SK-N-SH (cell line): ENCODE results near the gene TNFRSF21. TPM values are rescaled to one million over a fixed set of nuclear protein-coding genes. Genes with fewer than 3 reads are reported as not detected.

ENCODE experiments used
- CTCF ChIA-PET: fragments of 300-600, 350-600 bp; formaldehyde crosslinking; extraction: SDS; loops from one replicate; lab custom pipeline; 2021; lab: Yijun Ruan, JAX
- POLR2A ChIA-PET: fragments of 350-600 bp; sonication (Branson Sonifier 250); formaldehyde crosslinking; extraction: SDS; loops from one replicate; lab custom pipeline; 2020; ENCODE audit warnings: antibody characterized with exemption, inconsistent platforms; lab: Yijun Ruan, JAX
- DNase-seq: peaks from one replicate; pipeline ENCODE4 v3.0.0; 2012
- H2AFZ ChIP-seq: fragments of 200-600 bp; sonication (generic); 2 replicates; pipeline ENCODE4 v1.8.1; 2016; ENCODE audit warnings: antibody characterized with exemption, mild to moderate bottlenecking, low read depth
- H3F3A ChIP-seq: fragments of 200-600 bp; sonication (generic); replicated peaks from 2 replicates; pipeline ENCODE3; 2016; ENCODE audit warnings: antibody characterized with exemption, mild to moderate bottlenecking; ENCODE audit not compliant: insufficient read depth
- H3K27ac ChIP-seq, 2 experiments: fragments of 200-500 bp in 1 of 2; fragments of 200-600 bp in 1 of 2; sonication (Bioruptor generic) in 1 of 2; sonication (generic), shearing (Covaris generic) in 1 of 2; 2 replicates each; pipeline versions ENCODE4 v1.5.1 to v1.6.1; 2014 to 2016; ENCODE audit warnings: low read depth in 2 of 2, inconsistent platforms in 1 of 2, low read length in 1 of 2, mild to moderate bottlenecking in 1 of 2, mixed read lengths in 1 of 2
- H3K27me3 ChIP-seq: fragments of 200-600 bp; sonication (generic), shearing (Covaris generic); 2 replicates; pipeline ENCODE4 v1.6.1; 2016; ENCODE audit warnings: mixed run types; ENCODE audit not compliant: insufficient read depth
- H3K36me3 ChIP-seq, 2 experiments: fragments of 200-500 bp in 1 of 2; fragments of 200-600 bp in 1 of 2; sonication (Bioruptor generic) in 1 of 2; sonication (generic) in 1 of 2; replicated peaks in 1 of 2; 2 replicates each; pipeline versions ENCODE3 to v1.5.1; 2014 to 2016; ENCODE audit warnings: low read length in 1 of 2, mild to moderate bottlenecking in 1 of 2; ENCODE audit not compliant: insufficient read depth in 2 of 2, control insufficient read depth in 1 of 2
- H3K4me1 ChIP-seq, 2 experiments: fragments of 200-500 bp in 1 of 2; fragments of 200-600 bp in 1 of 2; sonication (Bioruptor generic) in 1 of 2; sonication (generic), shearing (Covaris generic) in 1 of 2; 2 replicates each; pipeline versions ENCODE4 v1.5.1 to v1.6.1; 2014 to 2016; ENCODE audit warnings: low read depth in 1 of 2, low read length in 1 of 2, mixed run types in 1 of 2; ENCODE audit not compliant: insufficient read depth in 2 of 2, control insufficient read depth in 1 of 2
- H3K4me2 ChIP-seq: fragments of 200-600 bp; sonication (generic), shearing (Covaris generic); 2 replicates; pipeline ENCODE4 v1.6.1; 2017; ENCODE audit warnings: mixed run types
- H3K4me3 ChIP-seq, 2 experiments: fragments of 200-500 bp in 1 of 2; fragments of 200-600 bp in 1 of 2; sonication (Bioruptor generic) in 1 of 2; sonication (generic), shearing (Covaris generic) in 1 of 2; 2 replicates each; pipeline versions ENCODE4 v1.5.1 to v1.8.1; 2014 to 2016; ENCODE audit warnings: low read depth in 2 of 2, inconsistent platforms in 1 of 2, low read length in 1 of 2, mild to moderate bottlenecking in 1 of 2, mixed read lengths in 1 of 2, moderate library complexity in 1 of 2
- H3K79me2 ChIP-seq: fragments of 200-600 bp; sonication (generic); 2 replicates; pipeline ENCODE4 v1.8.1; 2017; ENCODE audit warnings: mild to moderate bottlenecking; ENCODE audit not compliant: insufficient read depth
- H3K9ac ChIP-seq: fragments of 200-600 bp; sonication (generic); 2 replicates; pipeline ENCODE4 v1.6.1; 2017; ENCODE audit warnings: mixed run types
- H3K9me2 ChIP-seq: fragments of 200-600 bp; sonication (generic); 2 replicates; pipeline ENCODE4 v1.6.1; 2017; ENCODE audit warnings: mixed run types
- H3K9me3 ChIP-seq: fragments of 200-600 bp; sonication (generic); 2 replicates; pipeline ENCODE4 v1.6.1; 2017; ENCODE audit warnings: mixed run types, mild to moderate bottlenecking, moderate library complexity
- H4K20me1 ChIP-seq: fragments of 200-600 bp; sonication (generic); 2 replicates; pipeline ENCODE4 v1.6.1; 2017; ENCODE audit warnings: mild to moderate bottlenecking, mixed run types; ENCODE audit not compliant: insufficient read depth
- CHD2 ChIP-seq: fragments of 150-350 bp; IDR thresholded peaks from 2 replicates; pipeline ENCODE4 v1.6.1; 2018; ENCODE audit warnings: low read length; ENCODE audit not compliant: partially characterized antibody
- FOSL2 ChIP-seq: IDR thresholded peaks from 2 replicates; pipeline ENCODE4 v1.4.0; 2012; ENCODE audit warnings: low read depth, mild to moderate bottlenecking, moderate library complexity, borderline replicate concordance
- FOXJ3 ChIP-seq: sonication (generic); formaldehyde crosslinking; IDR thresholded peaks from 2 replicates; pipeline ENCODE4 v1.5.1; 2020; ENCODE audit warnings: mild to moderate bottlenecking, missing genetic modification reagents
- FOXM1 ChIP-seq: IDR thresholded peaks from 2 replicates; pipeline ENCODE4 v1.4.0; 2012; ENCODE audit warnings: low read depth, mild to moderate bottlenecking
- MAX ChIP-seq: IDR thresholded peaks from 2 replicates; pipeline ENCODE4 v1.4.0; 2012; ENCODE audit warnings: low read depth
- MXI1 ChIP-seq: IDR thresholded peaks from 2 replicates; pipeline ENCODE4 v1.6.1; 2012; ENCODE audit warnings: mild to moderate bottlenecking, low read depth, low read length, improper control_type of control experiment
- NFIC ChIP-seq: IDR thresholded peaks from 2 replicates; pipeline ENCODE4 v1.4.0; 2012; ENCODE audit warnings: borderline replicate concordance
- PBX3 ChIP-seq: IDR thresholded peaks from 2 replicates; pipeline ENCODE4; 2012
- RCOR1 ChIP-seq: fragments of 150-350 bp; IDR thresholded peaks from 2 replicates; pipeline ENCODE4 v1.6.1; 2017; ENCODE audit warnings: antibody characterized with exemption, low read length
- REST ChIP-seq: IDR thresholded peaks from 2 replicates; pipeline ENCODE4 v1.6.1; 2012; ENCODE audit warnings: mild to moderate bottlenecking, low read depth, low read length, moderate library complexity
- RXRA ChIP-seq: IDR thresholded peaks from 2 replicates; pipeline ENCODE4 v1.4.0; 2012; ENCODE audit warnings: low read depth, mild to moderate bottlenecking, borderline replicate concordance
- SIN3A ChIP-seq: IDR thresholded peaks from 2 replicates; pipeline ENCODE4 v1.6.1; 2012; ENCODE audit warnings: low read depth, mild to moderate bottlenecking, low read length, moderate library complexity, borderline replicate concordance
- SMC3 ChIP-seq: IDR thresholded peaks from 2 replicates; pipeline ENCODE4 v1.6.1; 2012; ENCODE audit warnings: low read depth, low read length, improper control_type of control experiment
- TCF12 ChIP-seq: IDR thresholded peaks from 2 replicates; pipeline ENCODE4 v1.4.0; 2012
- USF1 ChIP-seq: IDR thresholded peaks from 2 replicates; pipeline ENCODE4 v1.4.0; 2012; ENCODE audit warnings: low read depth, borderline replicate concordance
- YY1 ChIP-seq: IDR thresholded peaks from 2 replicates; pipeline ENCODE4 v1.4.0; 2012; ENCODE audit warnings: low read depth, mild to moderate bottlenecking
- ZBTB33 ChIP-seq: IDR thresholded peaks from 2 replicates; pipeline ENCODE4 v1.4.0; 2012; ENCODE audit warnings: low read depth, borderline replicate concordance
- WGBS: methylation state at CpG from one replicate; pipeline ENCODE4 v1.1.6; 2017; ENCODE audit warnings: low lambda C conversion rate; 5-methylcytosine and 5-hydroxymethylcytosine counted together
- polyA plus RNA-seq, 3 experiments: library from polyadenylated mRNA; depleted of rRNA; stranded (reverse); fragments of >200 nt; gene quantifications; 2 replicates each; pipeline ENCODE4 v1.2.3, GENCODE V29; 2012

The TNFRSF21 gene
- polyA plus RNA-seq, 1 of the 3 experiments (the other 2 are of a cell fraction), result 9.2 TPM

GRCh38 chr6:47343600-47343999 lies 33.9 kb upstream of the TNFRSF21 start:
- DNase-seq, result no peak
- no peak overlapping the region for H3K27ac ChIP-seq
- H4K20me1 ChIP-seq, result no peaks in the 10 kb centered on the region
- 6% methylated on average over 4 of the region's 4 CpGs for WGBS
- H3K9ac ChIP-seq, result no peak overlapping the region
- H3K27me3 ChIP-seq, result no peaks in the 10 kb centered on the region
- no peak overlapping the region for H3K4me3 ChIP-seq
- no peaks in the 10 kb centered on the region for H3K4me1 ChIP-seq
- H3F3A ChIP-seq, result no peaks in the 10 kb centered on the region
- CTCF ChIA-PET, result interaction anchor here (0.6 kb wide), 1 partner anchor 231 kb away, joined by 3 read pairs; no protein-coding TSS in a partner anchor
- no peak for TF ChIP-seq PBX3
- no peak for TF ChIP-seq ZBTB33
- no peak for TF ChIP-seq MAX
- TF ChIP-seq FOSL2, result no peak
- no peak for TF ChIP-seq MXI1
- TF ChIP-seq YY1, result no peak
- TF ChIP-seq SIN3A, result no peak
- no peak for TF ChIP-seq FOXM1
- no peak for TF ChIP-seq RCOR1
- TF ChIP-seq REST, result no peak
- TF ChIP-seq CHD2, result no peak
- no peak for TF ChIP-seq SMC3
- TF ChIP-seq RXRA, result no peak
- no peak for TF ChIP-seq TCF12
- no peak for TF ChIP-seq USF1
- no peak for TF ChIP-seq FOXJ3 (CRISPR knock-in tag)
- TF ChIP-seq NFIC, result no peak
- no peak overlapping the region for H3K4me2 ChIP-seq
- H2AFZ ChIP-seq, result no peak overlapping the region
- POLR2A ChIA-PET, result interaction anchor here (0.6 kb wide), 1 partner anchor 117 kb away, joined by 3 read pairs; no protein-coding TSS in a partner anchor
- H3K79me2 ChIP-seq, result no peaks in the 10 kb centered on the region
- no peaks in the 10 kb centered on the region for H3K9me2 ChIP-seq
- no peaks in the 10 kb centered on the region for H3K9me3 ChIP-seq
- no peaks in the 10 kb centered on the region for H3K36me3 ChIP-seq
